HG03039 (cell line): ENCODE results near the gene OR4M1.
"Not testable (repeated sequence)": the region's sequence is repeated elsewhere in the genome, so short reads cannot be mapped to it uniquely, and the experiment has no call there.

Source experiments
- ATAC-seq: cut with Tn5 transposase; IDR thresholded peaks from one replicate; pipeline ENCODE4 v1.9.1; 2021; ENCODE audit warnings: mild to moderate bottlenecking, moderate library complexity; ENCODE audit not compliant: unreplicated experiment

The OR4M1 gene

GRCh38 chr14:19821016-19821415 lies 47.7 kb downstream of the OR4M1 start:
- ATAC-seq = not testable (repeated sequence)

- ATAC-seq = no peak
Measured at GRCh38 chr14:19823178-19823577, 49.9 kb downstream of the OR4M1 start.

DNA sequence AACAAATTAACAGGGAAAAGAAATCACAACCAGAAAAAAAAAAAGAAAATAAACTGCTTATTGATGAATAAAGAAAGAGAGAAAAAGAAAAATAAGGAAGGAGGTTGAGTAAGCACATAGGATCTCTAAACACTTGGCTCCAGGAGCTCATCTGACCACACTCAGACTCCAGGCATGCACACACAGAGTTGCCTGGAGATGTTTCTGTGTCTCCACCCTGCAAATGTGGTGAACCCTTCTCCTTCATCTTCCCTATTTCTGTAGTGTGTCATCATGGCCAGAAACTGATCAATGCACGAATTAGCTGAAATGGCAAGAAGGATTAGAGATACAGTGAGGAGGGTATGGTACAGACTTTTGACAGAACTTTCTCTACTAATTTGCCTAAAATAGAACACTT lies 50.5 kb downstream of the OR4M1 start:
- ATAC-seq = no peak

GRCh38 chr14:19827626-19828244 lies 54.4 kb downstream of the OR4M1 start:
- ATAC-seq = not testable (repeated sequence)

DNA sequence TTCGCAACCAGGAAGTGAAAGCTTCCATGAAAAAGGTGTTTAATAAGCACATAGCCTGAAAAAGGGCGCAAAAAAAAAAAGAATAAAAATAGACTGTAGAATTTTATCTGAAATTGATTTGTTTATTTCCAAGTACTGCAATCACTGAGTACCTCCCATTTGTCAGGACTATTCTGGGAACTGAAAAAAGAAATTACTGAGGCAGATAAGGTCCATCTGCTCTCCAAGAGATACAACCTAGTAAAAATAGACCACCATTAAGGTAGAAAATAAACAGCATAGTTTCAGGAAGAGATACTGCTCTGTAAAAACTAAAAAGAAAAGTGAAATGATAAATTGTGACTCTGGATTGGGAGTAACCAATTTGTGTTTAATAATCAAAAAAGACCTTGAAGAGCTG lies 55.0 kb downstream of the OR4M1 start:
- ATAC-seq = no peak
